ENCODE measurements around the gene PDK3.
A peak's percentile ranks its signal among the peaks of the same experiment; 100 is the strongest.

Gene PDK3

DNA sequence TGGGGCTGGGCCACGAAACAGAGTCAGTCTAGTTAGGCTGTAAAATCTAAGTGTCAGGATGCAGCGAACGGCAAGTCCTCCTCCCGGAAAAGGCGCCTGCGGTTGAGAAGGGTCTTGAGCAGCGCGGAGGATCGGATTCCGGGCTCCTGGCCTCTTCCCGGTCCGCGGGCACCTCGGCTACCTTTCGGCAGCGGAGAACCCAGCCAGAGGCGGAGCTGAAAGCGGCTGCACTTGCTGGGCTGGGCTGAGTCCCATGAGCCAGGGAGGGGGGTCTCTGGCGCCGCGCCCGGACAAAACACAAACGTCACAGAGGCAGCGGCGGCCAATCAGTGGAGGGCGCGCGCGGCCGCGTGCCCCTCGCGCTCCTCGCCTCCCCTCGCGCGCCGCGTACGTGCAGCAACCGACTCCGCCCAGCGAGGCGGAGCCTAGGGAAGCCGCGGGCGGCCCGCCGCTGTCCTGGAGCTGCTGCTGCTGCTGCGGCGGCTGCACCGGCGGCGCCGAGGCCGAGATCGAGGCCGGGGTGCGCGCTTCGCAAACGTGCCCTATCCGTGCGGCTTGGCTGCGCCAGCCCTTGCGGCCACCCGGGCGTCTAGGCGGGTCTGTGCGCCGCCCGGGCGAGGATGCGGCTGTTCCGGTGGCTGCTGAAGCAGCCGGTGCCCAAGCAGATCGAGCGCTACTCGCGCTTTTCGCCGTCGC is at the start of gene PDK3:
Gene PDK3, plus strand, starts transcription at position 451 of the 696 bp plus-strand sequence. Its CDS starts 170 bp downstream, at position 621.
- peak; percentile 84 for DNase-seq (ENCODE audit: low spot score)

GRCh38 chrX:24415921-24416320 is 49.2 kb upstream of the PDK3 start:
- no peak for DNase-seq (ENCODE audit: low spot score)

DNA sequence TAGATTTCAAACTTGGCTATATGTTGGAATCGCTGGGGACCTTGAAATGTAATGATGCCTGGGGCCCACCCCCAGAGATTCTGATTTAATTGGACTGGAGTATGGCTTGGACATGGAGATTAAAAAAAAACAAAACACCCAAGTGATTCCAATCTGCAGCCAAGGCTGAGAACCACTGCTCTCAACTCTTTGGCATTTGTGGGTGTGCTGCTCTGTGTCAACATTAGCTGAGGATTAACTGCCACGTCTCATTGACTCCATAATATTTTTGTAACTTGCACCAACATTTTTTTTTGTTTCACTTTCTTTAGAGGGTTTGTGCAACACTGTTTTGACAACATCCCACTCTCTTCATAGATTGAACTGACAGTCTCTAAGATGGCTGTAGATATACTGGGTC is 41.1 kb upstream of the PDK3 start:
- DNase-seq (ENCODE audit: low spot score): no peak

- no peak for DNase-seq (ENCODE audit: low spot score)
Observed at GRCh38 chrX:24424948-24425347, 40.1 kb upstream of the PDK3 start.

- DNase-seq (ENCODE audit: low spot score): no peak
Observed at GRCh38 chrX:24425806-24426205, 39.3 kb upstream of the PDK3 start.

GRCh38 chrX:24426340-24426913 is 38.7 kb upstream of the PDK3 start:
- DNase-seq (ENCODE audit: low spot score): peak; percentile 15

DNA sequence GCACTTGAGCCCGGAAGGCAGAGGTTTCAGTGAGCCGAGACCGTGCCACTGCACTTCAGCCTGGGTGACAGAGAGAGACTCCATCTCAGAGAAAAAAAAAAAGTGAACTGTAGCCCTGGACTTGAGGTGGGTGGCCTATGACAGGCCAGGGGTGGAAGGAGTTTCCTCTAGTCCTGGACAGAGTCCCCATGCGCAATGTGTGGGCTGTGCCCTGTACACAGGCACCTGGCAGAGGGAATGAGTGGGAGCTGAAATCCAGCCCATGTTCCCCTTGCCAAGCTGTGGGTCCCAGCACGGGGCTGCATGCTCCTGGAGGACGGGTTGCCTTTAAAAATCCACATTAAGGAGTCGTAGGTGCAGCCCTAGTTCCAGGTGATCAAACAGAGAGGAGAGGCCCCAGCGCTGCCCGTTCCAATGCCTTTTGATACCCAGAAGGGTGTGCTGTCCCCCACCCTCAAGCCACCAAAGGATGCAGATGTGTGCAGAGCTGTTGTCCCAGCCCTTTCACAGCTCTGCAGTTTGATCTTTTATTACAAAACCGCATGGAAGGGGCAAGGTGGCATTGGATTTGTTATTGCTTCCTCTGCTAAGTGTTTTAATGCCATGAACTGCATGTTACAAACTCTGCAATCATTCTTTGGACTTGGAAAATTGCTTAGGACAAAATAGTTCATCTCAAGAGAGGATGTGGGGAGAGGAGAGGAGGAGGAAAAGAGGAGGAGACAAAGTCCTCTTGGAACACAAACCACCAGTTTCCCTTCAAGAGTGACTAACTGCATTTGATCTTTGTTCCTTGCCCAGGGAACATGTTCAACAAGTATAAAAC is 38.0 kb upstream of the PDK3 start:
- DNase-seq (ENCODE audit: low spot score): no peak

DNA sequence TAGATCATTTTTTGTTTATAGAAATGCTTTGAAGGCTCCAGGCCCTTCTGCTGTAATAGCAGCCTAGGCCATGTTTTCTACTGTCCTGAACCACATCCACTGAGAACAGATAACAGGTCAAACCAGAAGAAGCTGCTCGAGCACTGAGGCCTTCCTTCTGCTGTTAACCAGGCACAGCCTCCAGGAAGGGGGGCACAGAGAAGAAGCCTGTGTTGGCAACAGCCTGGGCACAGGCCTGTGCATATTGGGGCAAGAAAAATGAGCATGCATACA is 37.4 kb upstream of the PDK3 start:
- no peak for DNase-seq (ENCODE audit: low spot score)

- no peak for DNase-seq (ENCODE audit: low spot score)
Observed at GRCh38 chrX:24428516-24428915, 36.6 kb upstream of the PDK3 start.

DNA sequence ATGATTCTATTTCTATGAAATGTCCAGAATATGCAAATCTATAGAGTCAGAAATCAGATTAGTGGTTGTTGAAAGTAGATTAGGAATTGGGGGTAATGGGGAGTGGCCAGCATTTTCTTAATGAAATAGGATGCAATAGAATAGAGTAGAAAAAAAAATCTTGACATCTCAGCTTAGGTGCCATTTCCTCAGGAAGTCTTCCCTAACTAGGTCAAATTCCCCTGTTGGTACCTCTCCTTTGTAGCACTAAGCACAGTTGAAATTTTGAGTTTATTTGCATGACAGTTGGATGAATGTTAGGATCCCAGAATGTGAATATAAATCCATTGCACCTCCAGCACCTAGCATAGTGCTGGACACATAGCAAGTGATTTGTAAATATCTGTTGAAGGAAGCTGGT is 30.0 kb upstream of the PDK3 start:
- no peak for DNase-seq (ENCODE audit: low spot score)

- DNase-seq (ENCODE audit: low spot score): no peak
Observed at GRCh38 chrX:24443918-24444317, 21.2 kb upstream of the PDK3 start.

DNA sequence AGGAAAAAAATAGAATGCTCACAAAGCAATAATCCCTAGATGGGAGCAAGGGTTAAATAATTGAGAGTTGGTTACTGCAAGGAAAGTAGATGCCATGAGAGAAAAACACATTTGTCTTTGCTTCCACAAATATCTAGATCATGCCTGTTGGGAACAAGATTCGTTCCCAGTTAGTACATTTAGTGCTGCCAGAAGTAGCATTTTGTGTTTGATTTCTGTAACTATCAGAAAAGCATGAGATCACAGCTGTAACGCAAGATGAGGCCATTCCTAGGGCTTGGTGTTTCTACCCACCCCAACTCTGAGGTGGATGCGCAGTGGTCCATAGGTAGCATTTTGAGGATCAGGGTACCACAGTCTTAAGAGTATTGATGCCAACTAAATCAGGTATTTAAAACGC is 20.4 kb upstream of the PDK3 start:
- no peak for DNase-seq (ENCODE audit: low spot score)

DNA sequence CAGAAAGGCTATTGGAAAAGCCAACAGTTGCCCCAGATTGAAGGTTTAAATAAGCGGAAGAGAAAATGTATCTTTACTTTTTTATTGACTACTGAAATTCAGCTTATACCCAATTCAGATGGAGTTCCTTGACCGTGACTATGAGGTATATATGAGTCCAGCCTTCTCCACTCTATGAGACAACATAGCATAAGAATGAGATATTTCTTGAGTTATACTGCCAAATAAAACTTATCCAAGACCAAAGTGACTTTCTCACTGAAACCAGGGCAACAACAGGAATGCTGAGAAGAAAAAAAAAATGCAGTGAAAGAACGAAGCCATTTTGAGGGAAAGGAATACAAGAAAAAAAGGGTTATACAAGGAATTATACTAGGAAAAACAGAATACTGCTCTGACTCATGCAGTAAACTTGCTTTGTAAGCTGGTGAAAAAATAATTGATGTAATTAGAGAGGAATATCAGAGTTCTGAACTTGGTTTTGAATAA is 16.3 kb upstream of the PDK3 start:
- no peak for DNase-seq (ENCODE audit: low spot score)

DNA sequence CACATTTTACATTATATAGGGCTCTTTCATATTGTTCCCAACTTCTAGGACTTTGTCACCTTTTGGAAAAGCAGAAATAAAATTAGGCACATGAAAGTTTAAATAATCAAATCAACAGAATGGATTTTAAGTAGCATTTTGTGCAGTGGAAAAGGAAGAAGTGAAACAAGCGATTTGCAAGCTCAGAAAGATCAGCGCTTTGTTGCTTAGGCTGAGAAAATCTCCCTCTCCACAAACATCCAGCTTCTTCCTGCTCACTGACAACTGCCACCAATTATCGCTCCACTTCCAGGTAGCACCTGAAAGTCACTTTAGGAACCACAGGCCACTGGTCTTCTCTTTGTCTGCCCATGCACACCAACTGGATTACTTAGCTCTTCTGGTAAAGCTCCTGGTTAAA is 2.0 kb upstream of the PDK3 start:
- DNase-seq (ENCODE audit: low spot score): peak; percentile 31

DNA sequence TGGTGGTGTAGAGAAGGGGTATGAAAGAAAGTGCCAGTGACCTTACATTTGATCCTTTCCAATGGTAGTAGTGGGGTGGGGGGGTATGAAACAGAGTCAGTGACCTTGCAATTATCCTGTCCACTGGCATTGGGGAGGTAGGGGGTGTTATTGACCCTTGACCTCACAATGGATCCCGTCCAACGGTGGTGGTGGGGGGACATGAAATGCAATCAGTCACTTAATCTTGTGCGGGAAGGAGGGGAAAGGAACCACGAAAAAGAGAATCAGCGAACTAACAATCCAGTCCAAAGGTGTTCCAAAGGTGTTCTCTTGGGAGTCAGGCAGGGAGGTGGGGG is 619 bp upstream of the PDK3 start:
- DNase-seq (ENCODE audit: low spot score): no peak

DNA sequence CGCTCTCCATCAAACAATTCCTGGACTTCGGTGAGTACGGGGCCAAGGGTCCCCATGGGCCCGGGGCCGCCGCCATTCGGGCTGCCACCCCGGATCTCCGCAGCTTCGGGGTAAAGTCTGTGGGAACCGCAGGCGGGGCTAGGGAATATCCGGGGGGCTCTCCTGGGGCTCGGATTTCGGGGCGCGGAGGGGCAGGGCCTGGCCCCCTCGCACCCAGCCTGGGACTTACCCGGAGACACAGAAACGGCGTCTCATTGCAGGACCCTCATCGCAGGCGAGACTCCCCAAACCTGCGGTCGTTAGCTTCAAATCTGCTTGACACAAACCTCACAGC is 413 bp downstream of the PDK3 start:
- no peak for DNase-seq (ENCODE audit: low spot score)

DNA sequence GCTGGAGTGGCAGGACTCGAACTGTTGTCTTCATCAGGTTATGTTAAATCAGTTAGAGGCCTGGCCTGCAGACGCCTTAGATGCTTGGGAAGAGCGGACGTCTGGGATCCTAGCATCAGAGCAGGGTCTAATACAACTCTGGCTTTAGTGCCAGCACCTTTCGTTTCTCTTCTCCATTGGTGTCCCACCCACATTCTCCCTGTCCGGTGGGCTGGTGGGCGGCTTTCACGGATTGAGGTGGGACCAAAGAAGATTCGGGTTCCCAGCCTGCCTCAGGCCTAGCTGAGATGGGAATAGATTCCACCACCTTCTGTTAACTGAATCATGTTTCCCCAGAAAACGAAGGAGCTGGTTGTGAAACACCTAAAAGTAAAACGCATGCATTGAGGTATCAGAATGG is 939 bp downstream of the PDK3 start:
- no peak for DNase-seq (ENCODE audit: low spot score)

- no peak for DNase-seq (ENCODE audit: low spot score)
Observed at GRCh38 chrX:24468245-24468644, 3.2 kb downstream of the PDK3 start.

GRCh38 chrX:24471808-24472207 is 6.7 kb downstream of the PDK3 start:
- no peak for DNase-seq (ENCODE audit: low spot score)

DNA sequence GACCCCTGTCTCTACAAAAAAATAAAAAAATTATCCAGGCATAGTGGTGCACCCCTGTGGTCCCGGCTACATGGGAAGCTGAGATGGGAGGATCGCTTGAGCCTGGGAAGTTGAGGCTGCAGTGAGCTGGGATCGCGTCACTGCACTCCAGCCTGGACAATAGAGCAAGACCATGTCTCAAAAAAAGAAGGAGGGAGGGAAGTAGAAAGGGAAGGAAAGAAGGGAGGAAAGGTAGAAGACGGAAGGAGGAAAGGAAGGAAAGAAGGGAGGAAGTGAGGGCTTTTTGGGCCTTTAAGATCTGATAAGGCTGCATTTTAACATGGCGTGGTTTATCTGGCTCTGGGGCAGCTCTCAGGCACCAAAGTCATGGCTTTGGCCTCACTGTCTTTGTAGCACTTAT is 10.4 kb downstream of the PDK3 start:
- DNase-seq (ENCODE audit: low spot score): no peak

DNA sequence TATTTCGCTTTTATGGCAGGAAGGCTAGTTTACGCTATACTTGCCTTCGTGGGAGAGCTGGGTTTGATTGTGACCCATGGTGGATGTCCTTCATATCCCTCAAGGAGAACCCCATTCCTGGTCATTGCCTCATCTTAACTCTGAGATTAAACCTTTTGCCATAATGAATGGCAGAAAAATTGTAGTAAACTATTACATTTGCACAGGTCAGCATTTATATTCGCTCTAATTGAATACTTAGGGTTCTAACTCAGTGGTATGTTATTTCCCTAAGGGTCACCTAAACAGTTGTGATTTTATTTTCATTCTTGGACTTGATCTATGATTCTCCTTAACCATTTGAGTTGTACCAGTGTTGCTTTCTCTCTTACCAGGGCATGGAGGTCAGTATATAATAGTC is 13.4 kb downstream of the PDK3 start:
- no peak for DNase-seq (ENCODE audit: low spot score)

DNA sequence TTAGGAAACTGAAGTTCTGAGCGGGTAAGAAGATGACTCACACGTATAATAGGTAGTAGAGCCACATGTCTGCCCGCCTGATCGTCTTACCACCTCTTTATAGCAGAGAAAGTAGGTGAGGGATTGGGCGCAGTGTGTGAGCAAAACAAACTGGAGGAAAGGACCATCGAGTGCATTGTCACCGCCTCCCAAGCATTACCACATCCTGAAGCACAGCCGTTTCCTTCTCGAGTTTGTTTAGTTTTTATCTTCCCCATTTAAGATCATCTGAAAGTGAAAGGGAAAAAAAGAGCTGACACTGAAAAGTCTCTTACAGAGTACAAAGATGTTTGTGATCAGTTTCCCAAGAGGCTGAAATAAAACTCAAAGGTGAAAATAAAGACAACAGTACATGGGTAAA is 14.8 kb downstream of the PDK3 start:
- peak; percentile 49 for DNase-seq (ENCODE audit: low spot score)

- DNase-seq (ENCODE audit: low spot score): no peak
Observed at GRCh38 chrX:24480400-24480865, 15.3 kb downstream of the PDK3 start.
